PC-9 (cell line): Measurements from ENCODE around the gene ADCY3. TPM values are rescaled to one million over a fixed set of nuclear protein-coding genes. Genes with fewer than 3 reads are reported as not detected.

Experiments
- BruUV-seq: library from RNA; stranded (reverse); fragments of 400-500 nt; replicated peaks from 2 replicates; lab custom pipeline; 2021; lab: Mats Ljungman, UMichigan
- CTCF ChIA-PET: fragments of 300-600 bp; sonication (Branson Sonifier 250); formaldehyde crosslinking; loops from one replicate; lab custom pipeline; 2022; ENCODE audit warnings: antibody characterized with exemption; lab: Charles Lee
- POLR2A ChIA-PET: fragments of 300-600 bp; sonication (Branson Sonifier 250); formaldehyde crosslinking; loops from one replicate; lab custom pipeline; 2022; ENCODE audit warnings: antibody characterized with exemption; ENCODE audit not compliant: unreplicated experiment; lab: Charles Lee
- DNase-seq, 2 experiments: peaks; one replicate each; pipeline versions ENCODE4 v3.0.0 to v3.0.0-alpha.2; 2015 to 2022; ENCODE audit warnings: mixed read lengths in 1 of 2
- H2AFZ ChIP-seq: fragments of 200-600 bp; sonication (generic); 2 replicates; pipeline ENCODE4 v1.8.1; 2017; ENCODE audit warnings: antibody characterized with exemption
- H3F3A ChIP-seq: fragments of 200-600 bp; sonication (generic); 2 replicates; pipeline ENCODE4 v1.8.1; 2017; ENCODE audit warnings: antibody characterized with exemption, mild to moderate bottlenecking, low read depth; ENCODE audit not compliant: insufficient read depth
- H3K27ac ChIP-seq: fragments of 200-600 bp; sonication (generic); 2 replicates; pipeline ENCODE4 v1.6.1; 2016; ENCODE audit warnings: mixed run types
- H3K27me3 ChIP-seq: fragments of 200-600 bp; sonication (generic); 2 replicates; pipeline ENCODE4 v1.6.1; 2016; ENCODE audit warnings: low read depth, mixed run types; ENCODE audit not compliant: insufficient read depth
- H3K36me3 ChIP-seq: fragments of 200-600 bp; sonication (generic); 2 replicates; pipeline ENCODE4 v1.6.1; 2016; ENCODE audit warnings: low read depth, mixed run types
- H3K4me1 ChIP-seq: fragments of 200-600 bp; sonication (generic); replicated peaks from 2 replicates; pipeline ENCODE4 v1.6.1; 2016; ENCODE audit warnings: mixed run types; ENCODE audit not compliant: insufficient read depth
- H3K4me2 ChIP-seq: fragments of 200-600 bp; sonication (generic); 2 replicates; pipeline ENCODE4 v1.6.1; 2017; ENCODE audit warnings: mixed run types
- H3K4me3 ChIP-seq: fragments of 200-600 bp; sonication (generic); 2 replicates; pipeline ENCODE4 v1.6.1; 2016; ENCODE audit warnings: mixed run types
- H3K79me2 ChIP-seq: fragments of 200-600 bp; sonication (generic); 2 replicates; pipeline ENCODE4 v1.6.1; 2017; ENCODE audit warnings: low read depth, mixed run types
- H3K9me2 ChIP-seq: fragments of 200-600 bp; sonication (generic); 2 replicates; pipeline ENCODE4 v1.8.1; 2017; ENCODE audit warnings: mild to moderate bottlenecking; ENCODE audit not compliant: insufficient read depth
- H3K9me3 ChIP-seq: fragments of 200-600 bp; sonication (generic); 2 replicates; pipeline ENCODE4 v1.8.1; 2016; ENCODE audit warnings: low read depth; ENCODE audit not compliant: insufficient read depth
- H4K20me1 ChIP-seq: fragments of 200-600 bp; sonication (generic); 2 replicates; pipeline ENCODE4 v1.8.1; 2017; ENCODE audit not compliant: insufficient read depth
- EZH2 ChIP-seq: fragments of 200-600 bp; sonication (generic); IDR thresholded peaks from 2 replicates; pipeline ENCODE4 v1.8.0; 2017; ENCODE audit warnings: antibody characterized with exemption, low read depth
- intact Hi-C: fragments of 100-400 bp; cut with micrococcal nuclease; formaldehyde crosslinking; loops from one replicate; pipeline ENCODE4 v1.10.0; 2022; ENCODE audit not compliant: unreplicated experiment
- total RNA-seq: library from RNA; stranded (reverse); gene quantifications from 2 replicates; pipeline ENCODE4 v1.2.3, GENCODE V29; 2021
- TF ChIP-seq, protein P1 (sequence below): fragments of 200-600 bp; sonication (generic); conservative IDR thresholded peaks from 2 replicates; pipeline ENCODE4 v1.6.1; 2017; ENCODE audit warnings: mixed run types, antibody characterized with exemption, mild to moderate bottlenecking, moderate library complexity

The ADCY3 gene
- total RNA-seq, 1 experiment from 2014 or later = 46.3 TPM

DNA sequence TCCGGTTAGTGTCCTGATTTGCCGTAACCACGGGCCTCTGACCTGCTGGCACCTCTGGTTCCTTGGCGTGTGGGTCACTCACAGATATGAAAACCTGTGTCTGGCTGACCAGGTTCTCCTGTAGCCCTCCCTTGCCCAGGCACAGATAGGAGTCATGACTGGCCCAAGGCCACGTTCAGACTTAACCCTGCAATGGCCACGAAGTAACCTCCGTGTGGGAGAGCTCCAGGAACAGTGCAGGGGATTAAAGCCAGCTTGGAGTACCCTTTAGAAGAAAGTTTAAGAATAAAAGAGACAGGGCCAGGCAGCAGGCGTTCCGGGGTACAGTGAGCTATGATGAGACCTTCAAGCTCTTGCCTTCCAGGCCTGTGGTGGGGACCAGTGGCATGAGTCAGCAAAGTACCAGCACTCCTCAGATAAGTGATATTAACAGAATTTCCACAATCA lies 101.3 kb downstream of the ADCY3 start:
- H3K9me3 ChIP-seq = no peaks in the 10 kb centered on the region
- intact Hi-C loops = no loop called here
- no TSS peak for BruUV-seq
- no peaks in the 10 kb centered on the region for H3K79me2 ChIP-seq
- no peaks in the 10 kb centered on the region for H3F3A ChIP-seq
- no peak overlapping the region for H3K27ac ChIP-seq
- H4K20me1 ChIP-seq = no peaks in the 10 kb centered on the region
- H3K27me3 ChIP-seq = no peaks in the 10 kb centered on the region
- no peak overlapping the region for H3K4me3 ChIP-seq
- CTCF ChIA-PET = no interaction called here
- H2AFZ ChIP-seq = no peak overlapping the region
- H3K4me2 ChIP-seq = no peak overlapping the region
- no peak for TF ChIP-seq EZH2
- TF ChIP-seq, protein P1, sequence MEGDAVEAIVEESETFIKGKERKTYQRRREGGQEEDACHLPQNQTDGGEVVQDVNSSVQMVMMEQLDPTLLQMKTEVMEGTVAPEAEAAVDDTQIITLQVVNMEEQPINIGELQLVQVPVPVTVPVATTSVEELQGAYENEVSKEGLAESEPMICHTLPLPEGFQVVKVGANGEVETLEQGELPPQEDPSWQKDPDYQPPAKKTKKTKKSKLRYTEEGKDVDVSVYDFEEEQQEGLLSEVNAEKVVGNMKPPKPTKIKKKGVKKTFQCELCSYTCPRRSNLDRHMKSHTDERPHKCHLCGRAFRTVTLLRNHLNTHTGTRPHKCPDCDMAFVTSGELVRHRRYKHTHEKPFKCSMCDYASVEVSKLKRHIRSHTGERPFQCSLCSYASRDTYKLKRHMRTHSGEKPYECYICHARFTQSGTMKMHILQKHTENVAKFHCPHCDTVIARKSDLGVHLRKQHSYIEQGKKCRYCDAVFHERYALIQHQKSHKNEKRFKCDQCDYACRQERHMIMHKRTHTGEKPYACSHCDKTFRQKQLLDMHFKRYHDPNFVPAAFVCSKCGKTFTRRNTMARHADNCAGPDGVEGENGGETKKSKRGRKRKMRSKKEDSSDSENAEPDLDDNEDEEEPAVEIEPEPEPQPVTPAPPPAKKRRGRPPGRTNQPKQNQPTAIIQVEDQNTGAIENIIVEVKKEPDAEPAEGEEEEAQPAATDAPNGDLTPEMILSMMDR = no peak
- POLR2A ChIA-PET = no interaction called here
- no peaks in the 10 kb centered on the region for H3K4me1 ChIP-seq
- H3K36me3 ChIP-seq = peaks cover 14% of the 10 kb centered on the region; the same call in 1 of the 2 replicates
- DNase-seq = no peak
- H3K9me2 ChIP-seq = no peaks in the 10 kb centered on the region

DNA sequence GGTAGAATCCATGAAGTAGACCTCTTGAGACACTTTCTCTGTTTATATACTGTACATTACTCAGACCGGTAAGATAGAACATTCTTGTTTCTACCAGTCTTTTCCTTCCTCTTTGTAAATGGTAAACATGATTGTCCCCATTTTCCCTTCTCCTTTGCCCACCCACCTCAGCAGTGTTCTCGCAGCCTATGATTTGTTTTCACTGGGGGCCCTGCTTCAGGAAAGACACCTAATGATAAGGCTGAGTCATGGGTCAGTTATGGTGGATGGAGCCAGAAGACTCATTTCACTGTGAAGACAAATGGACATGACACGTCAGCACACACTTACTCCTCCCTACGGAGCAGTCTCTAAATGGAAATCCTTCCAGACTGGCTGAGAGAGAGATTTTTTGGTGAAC lies 103.2 kb downstream of the ADCY3 start:
- H3K4me1 ChIP-seq = no peaks in the 10 kb centered on the region
- ChIA-PET POLR2A (no interaction called here), CTCF (no interaction called here)
- no peak for DNase-seq
- no peaks in the 10 kb centered on the region for H3K9me3 ChIP-seq
- no peak overlapping the region for H3K27ac ChIP-seq
- TF ChIP-seq EZH2 = no peak
- TF ChIP-seq, protein P1 = no peak
- H3K4me3 ChIP-seq = no peak overlapping the region
- no peaks in the 10 kb centered on the region for H4K20me1 ChIP-seq
- H3K27me3 ChIP-seq = no peaks in the 10 kb centered on the region
- H2AFZ ChIP-seq = no peak overlapping the region
- no TSS peak for BruUV-seq
- H3K79me2 ChIP-seq = peaks cover 4% of the 10 kb centered on the region
- no peak overlapping the region for H3K4me2 ChIP-seq
- H3F3A ChIP-seq = no peaks in the 10 kb centered on the region
- H3K9me2 ChIP-seq = no peaks in the 10 kb centered on the region
- intact Hi-C loops = no loop called here
- H3K36me3 ChIP-seq = 0 out of 2 replicates have a peak, but pooled peaks cover 14% of the 10 kb centered on the region

DNA sequence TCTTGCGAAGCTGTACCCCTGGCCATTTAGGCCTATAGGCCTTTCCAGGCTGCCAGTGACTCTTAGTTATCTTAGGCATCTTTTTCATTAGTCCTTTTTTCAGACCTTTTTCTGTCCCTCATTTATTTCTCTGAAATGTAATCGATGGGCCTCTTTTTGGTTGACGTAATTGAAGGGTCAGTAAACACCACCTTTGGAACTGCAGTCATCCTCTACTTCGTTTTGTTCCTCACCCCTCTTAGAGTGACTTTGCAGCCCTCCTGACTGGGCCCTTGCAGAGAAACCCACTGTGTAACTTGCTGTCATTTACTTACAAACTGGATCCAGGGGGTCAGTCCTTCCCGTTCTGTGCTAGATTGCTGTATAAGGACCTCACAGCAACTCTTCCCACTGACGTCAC lies 103.6 kb downstream of the ADCY3 start:
- DNase-seq = no peak
- no peak overlapping the region for H2AFZ ChIP-seq
- no peaks in the 10 kb centered on the region for H3K27me3 ChIP-seq
- peaks cover 9% of the 10 kb centered on the region for H3K79me2 ChIP-seq
- no peaks in the 10 kb centered on the region for H3K4me1 ChIP-seq
- TF ChIP-seq, protein P1 = no peak
- TF ChIP-seq EZH2 = no peak
- no peak overlapping the region for H3K4me3 ChIP-seq
- ChIA-PET POLR2A (no interaction called here), CTCF (no interaction called here)
- intact Hi-C loops = no loop called here
- H3K36me3 ChIP-seq = 0 out of 2 replicates have a peak, but pooled peaks cover 14% of the 10 kb centered on the region
- no peaks in the 10 kb centered on the region for H3F3A ChIP-seq
- no peaks in the 10 kb centered on the region for H4K20me1 ChIP-seq
- H3K9me3 ChIP-seq = no peaks in the 10 kb centered on the region
- H3K4me2 ChIP-seq = no peak overlapping the region
- H3K9me2 ChIP-seq = no peaks in the 10 kb centered on the region
- H3K27ac ChIP-seq = no peak overlapping the region
- no TSS peak for BruUV-seq
